ENCODE results near the gene ADAMTS10. TPM values are rescaled to one million over a fixed set of nuclear protein-coding genes. Genes with fewer than 3 reads are reported as not detected.

Gene ADAMTS10
- total and polyA plus RNA-seq, 2 of the 8 experiments (the other 6 are each of a cell fraction or from before 2014, with no cell fraction given), result 6.9 to 17.4 TPM

GRCh38 chr19:8545743-8546142 is 64.8 kb downstream of the ADAMTS10 start (continued):
- TF ChIP-seq CTCF (IDR thresholded peaks at IDR 0.05; ENCODE audit: control extremely low read depth in 1 of 3, insufficient read depth in 1 of 3, low read depth in 1 of 3, low read length in 3 of 3) (no peak), SUZ12 (IDR thresholded peaks at IDR 0.05; ENCODE audit: low read length) (no peak), TAF1 (IDR thresholded peaks at IDR 0.05; ENCODE audit: low read depth, low read length) (no peak), KDM4A (IDR thresholded peaks at IDR 0.05; ENCODE audit: low read depth, low read length, severe bottlenecking) (no peak), SRF (IDR thresholded peaks at IDR 0.05; ENCODE audit: low read depth, low read length) (no peak), POLR2AphosphoS5 (IDR thresholded peaks at IDR 0.05; ENCODE audit: low read depth, low read length) (no peak), EGR1 (IDR thresholded peaks at IDR 0.05; ENCODE audit: borderline replicate concordance, low read depth, low read length) (no peak), CEBPB (IDR thresholded peaks at IDR 0.05; ENCODE audit: low read depth, low read length) (no peak), BACH1 (IDR thresholded peaks at IDR 0.05; ENCODE audit: low read length) (no peak), HDAC6 (IDR thresholded peaks at IDR 0.05; ENCODE audit: low read depth, low read length) (no peak)
